ENCODE data around the gene PLCL2.

- TF ChIP-seq, protein P1, sequence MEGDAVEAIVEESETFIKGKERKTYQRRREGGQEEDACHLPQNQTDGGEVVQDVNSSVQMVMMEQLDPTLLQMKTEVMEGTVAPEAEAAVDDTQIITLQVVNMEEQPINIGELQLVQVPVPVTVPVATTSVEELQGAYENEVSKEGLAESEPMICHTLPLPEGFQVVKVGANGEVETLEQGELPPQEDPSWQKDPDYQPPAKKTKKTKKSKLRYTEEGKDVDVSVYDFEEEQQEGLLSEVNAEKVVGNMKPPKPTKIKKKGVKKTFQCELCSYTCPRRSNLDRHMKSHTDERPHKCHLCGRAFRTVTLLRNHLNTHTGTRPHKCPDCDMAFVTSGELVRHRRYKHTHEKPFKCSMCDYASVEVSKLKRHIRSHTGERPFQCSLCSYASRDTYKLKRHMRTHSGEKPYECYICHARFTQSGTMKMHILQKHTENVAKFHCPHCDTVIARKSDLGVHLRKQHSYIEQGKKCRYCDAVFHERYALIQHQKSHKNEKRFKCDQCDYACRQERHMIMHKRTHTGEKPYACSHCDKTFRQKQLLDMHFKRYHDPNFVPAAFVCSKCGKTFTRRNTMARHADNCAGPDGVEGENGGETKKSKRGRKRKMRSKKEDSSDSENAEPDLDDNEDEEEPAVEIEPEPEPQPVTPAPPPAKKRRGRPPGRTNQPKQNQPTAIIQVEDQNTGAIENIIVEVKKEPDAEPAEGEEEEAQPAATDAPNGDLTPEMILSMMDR (IDR thresholded peaks at IDR 0.05): no peak
- TF ChIP-seq ZFX (IDR thresholded peaks at IDR 0.05; ENCODE audit: borderline replicate concordance): no peak
These were observed 36.7 kb upstream of the PLCL2 start for GRCh38 chr3:16848007-16848406.
